Activated CD4-positive, alpha-beta T cell treated with anti-CD3 and anti-CD28 coated beads, Interleukin-2, amount 50 U/mL, for 1 hour (primary cell): ENCODE measurements around the gene STKLD1.
"Not testable (repeated sequence)": the region's sequence is repeated elsewhere in the genome, so short reads cannot be mapped to it uniquely, and the experiment has no call there.

Source experiments
- DNase-seq: peaks from one replicate; pipeline ENCODE4 v3.0.0-alpha.2; 2020

The STKLD1 gene

GRCh38 chr9:133451865-133452264, 75.7 kb downstream of the STKLD1 start:
- DNase-seq = not testable (repeated sequence)

- DNase-seq = no peak
Measured at GRCh38 chr9:133452562-133452961, 76.4 kb downstream of the STKLD1 start.

- DNase-seq = no peak
Measured at GRCh38 chr9:133453651-133454050, 77.5 kb downstream of the STKLD1 start.

GRCh38 chr9:133454325-133454724, 78.2 kb downstream of the STKLD1 start:
- DNase-seq = no peak

- DNase-seq = no peak
Measured at GRCh38 chr9:133454943-133455673, 78.9 kb downstream of the STKLD1 start.
